Panc1 (cell line): Measurements from ENCODE around the gene E2F1. TPM values are rescaled to one million over a fixed set of nuclear protein-coding genes. Genes with fewer than 3 reads are reported as not detected.

Experiments used
- ATAC-seq: fragments of 200-7000 bp; cut with Tn5 transposase; 2 replicates; pipeline ENCODE4 v1.9.1; 2020; ENCODE audit warnings: mild to moderate bottlenecking, moderate library complexity
- BruUV-seq: library from RNA; stranded (reverse); fragments of 400-500 nt; replicated peaks from 2 replicates; lab custom pipeline; 2021; lab: Mats Ljungman, UMichigan
- CTCF ChIA-PET: fragments of 300-600 bp; sonication (Branson Sonifier 250); formaldehyde crosslinking; loops from one replicate; lab custom pipeline; 2022; ENCODE audit warnings: antibody characterized with exemption; lab: Charles Lee
- POLR2A ChIA-PET: fragments of 300-600 bp; sonication (Branson Sonifier 250); formaldehyde crosslinking; loops from one replicate; lab custom pipeline; 2022; ENCODE audit warnings: antibody characterized with exemption; lab: Charles Lee
- DNase-seq: peaks from one replicate; pipeline ENCODE4 v3.0.0-alpha.2; 2010; ENCODE audit warnings: low read depth, low spot score
- H3K27ac ChIP-seq: 2 replicates; pipeline ENCODE4 v1.5.1; 2011; ENCODE audit warnings: mild to moderate bottlenecking, low read length, inconsistent platforms
- H3K27me3 ChIP-seq: fragments of 200-500 bp; sonication (Bioruptor generic); 2 replicates; pipeline ENCODE4 v1.6.0; 2014; ENCODE audit warnings: low read length, inconsistent platforms; ENCODE audit not compliant: control insufficient read depth, insufficient read depth
- H3K36me3 ChIP-seq: fragments of 200-500 bp; sonication (Bioruptor generic); 2 replicates; pipeline ENCODE4 v1.5.1; 2014; ENCODE audit warnings: inconsistent platforms, mild to moderate bottlenecking, low read length, moderate library complexity; ENCODE audit not compliant: control insufficient read depth, insufficient read depth
- H3K4me1 ChIP-seq: 2 replicates; pipeline ENCODE4 v1.5.1; 2011; ENCODE audit warnings: inconsistent platforms, mild to moderate bottlenecking, low read length, moderate library complexity; ENCODE audit not compliant: control insufficient read depth, insufficient read depth
- H3K4me3 ChIP-seq, 2 experiments: 2 replicates each; pipeline ENCODE4 v1.5.1; 2011 to 2012; ENCODE audit warnings: low read depth in 2 of 2, low read length in 2 of 2, mild to moderate bottlenecking in 2 of 2, inconsistent platforms in 1 of 2, moderate library complexity in 1 of 2
- H3K9me3 ChIP-seq: fragments of 200-500 bp; sonication (Bioruptor generic); 2 replicates; pipeline ENCODE4 v1.5.1; 2014; ENCODE audit warnings: low read depth, mild to moderate bottlenecking, inconsistent platforms, low read length, moderate library complexity; ENCODE audit not compliant: control insufficient read depth, insufficient read depth
- POLR2AphosphoS5 ChIP-seq: IDR thresholded peaks from 2 replicates; pipeline ENCODE4 v1.6.1; 2012; ENCODE audit warnings: mild to moderate bottlenecking, low read depth, low read length, moderate library complexity
- SIN3A ChIP-seq: IDR thresholded peaks from 2 replicates; pipeline ENCODE4 v1.6.1; 2012; ENCODE audit warnings: low read depth, mild to moderate bottlenecking, low read length, moderate library complexity, borderline replicate concordance; ENCODE audit not compliant: insufficient read depth
- TCF7L2 ChIP-seq: IDR thresholded peaks from 2 replicates; pipeline ENCODE4 v1.6.1; 2011; ENCODE audit warnings: mild to moderate bottlenecking, low read depth, low read length, inconsistent platforms
- in situ Hi-C: cut with HindIII; loops from 2 replicates; pipeline ENCODE4 v1.10.0; 2016; ENCODE audit warnings: low sequenced_read_pairs, low pct_unique_long_range_greater_than_20kb
- intact Hi-C: fragments of 100-400 bp; cut with micrococcal nuclease; formaldehyde crosslinking; loops from one replicate; pipeline ENCODE4 v1.10.0; 2022; ENCODE audit not compliant: unreplicated experiment
- total RNA-seq: library from RNA; stranded (reverse); gene quantifications from one replicate; pipeline ENCODE4 v1.2.1, GENCODE V29; 2021; ENCODE audit not compliant: unreplicated experiment
- TF ChIP-seq, protein P1 (sequence below): fragments of 450-650 bp; IDR thresholded peaks from 2 replicates; pipeline ENCODE4 v1.5.1; 2017; ENCODE audit warnings: mild to moderate bottlenecking
- TF ChIP-seq, protein P2 (sequence below), 2 experiments: IDR thresholded peaks; 2 replicates each; pipeline ENCODE4 v1.6.1; 2011 to 2012; ENCODE audit warnings: low read depth in 2 of 2, control low read depth in 1 of 2, low read length in 1 of 2, mild to moderate bottlenecking in 1 of 2, moderate library complexity in 1 of 2; ENCODE audit not compliant: insufficient read depth in 1 of 2

Gene E2F1
- total RNA-seq, 1 experiment from 2014 or later, result 64.2 TPM

DNA sequence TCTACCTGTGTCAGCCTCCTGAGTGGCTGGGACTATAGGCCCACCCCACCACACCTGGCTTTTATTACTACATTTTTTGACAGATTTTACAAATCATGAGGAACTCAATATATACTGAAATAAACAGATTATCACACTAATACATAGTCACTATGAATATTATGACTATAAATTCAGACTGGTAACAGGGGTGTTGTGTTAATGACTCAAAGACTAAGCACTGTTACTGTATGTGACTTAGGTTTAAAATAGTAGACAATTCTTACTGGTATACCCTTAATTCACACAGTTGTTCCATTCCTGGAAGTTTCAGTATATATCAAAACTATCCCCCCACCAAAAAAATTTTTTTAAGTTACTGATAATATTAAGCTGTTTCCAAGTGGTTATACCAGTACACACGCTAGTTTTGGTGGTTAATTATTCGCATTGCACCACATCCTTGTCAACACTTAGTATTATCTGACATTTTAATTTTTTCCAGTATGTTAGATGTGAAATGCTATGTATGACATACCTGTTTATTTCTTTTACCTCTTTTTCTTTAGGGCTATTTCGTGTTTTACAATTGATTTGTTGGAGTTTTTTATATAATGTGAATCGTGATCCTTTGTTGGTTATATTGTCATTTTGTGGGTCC lies 58.5 kb downstream of the E2F1 start:
- TF ChIP-seq SIN3A (no peak), TCF7L2 (no peak)
- no TSS peak for BruUV-seq
- no peaks in the 10 kb centered on the region for H3K27me3 ChIP-seq
- ChIA-PET CTCF (no interaction called here), POLR2A (no interaction called here)
- H3K4me1 ChIP-seq, result no peaks in the 10 kb centered on the region
- intact Hi-C loops, result no loop called here
- in situ Hi-C loops, result no loop called here
- no peak overlapping the region for H3K27ac ChIP-seq
- no peaks in the 10 kb centered on the region; the same call in 1 of the 2 replicates for H3K36me3 ChIP-seq
- H3K4me3 ChIP-seq, result no peak overlapping the region
- no peaks in the 10 kb centered on the region for H3K9me3 ChIP-seq
- DNase-seq (no peak), ATAC-seq (no peak)

DNA sequence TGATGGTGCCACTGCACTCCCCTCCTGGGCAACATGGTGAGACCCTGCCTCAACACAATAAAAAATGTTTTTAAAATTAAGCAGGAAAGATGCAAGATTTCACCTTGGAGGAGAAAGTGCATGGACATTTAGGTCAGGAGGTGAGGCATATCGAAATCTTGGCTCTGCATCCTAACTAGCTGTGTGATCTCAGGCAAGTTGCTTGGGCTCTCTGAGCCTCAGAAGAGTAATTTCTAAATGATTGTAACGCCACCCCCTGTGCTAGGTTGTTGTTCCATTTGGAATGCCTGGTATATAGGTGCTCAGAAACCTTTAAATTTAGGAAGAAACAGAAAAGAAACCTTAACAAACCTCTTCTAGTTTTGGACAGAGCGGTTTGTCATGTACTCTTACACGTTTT lies 60.0 kb downstream of the E2F1 start:
- CTCF ChIA-PET, result no interaction called here
- no peak overlapping the region for H3K27ac ChIP-seq
- no peaks in the 10 kb centered on the region for H3K9me3 ChIP-seq
- H3K27me3 ChIP-seq, result no peaks in the 10 kb centered on the region
- POLR2A ChIA-PET, result no interaction called here
- ATAC-seq (no peak), DNase-seq (no peak)
- intact Hi-C loops, result no loop called here
- no peaks in the 10 kb centered on the region for H3K4me1 ChIP-seq
- no peaks in the 10 kb centered on the region; the same call in 1 of the 2 replicates for H3K36me3 ChIP-seq
- BruUV-seq, result no TSS peak
- H3K4me3 ChIP-seq, result no peak overlapping the region
- TF ChIP-seq, protein P1, sequence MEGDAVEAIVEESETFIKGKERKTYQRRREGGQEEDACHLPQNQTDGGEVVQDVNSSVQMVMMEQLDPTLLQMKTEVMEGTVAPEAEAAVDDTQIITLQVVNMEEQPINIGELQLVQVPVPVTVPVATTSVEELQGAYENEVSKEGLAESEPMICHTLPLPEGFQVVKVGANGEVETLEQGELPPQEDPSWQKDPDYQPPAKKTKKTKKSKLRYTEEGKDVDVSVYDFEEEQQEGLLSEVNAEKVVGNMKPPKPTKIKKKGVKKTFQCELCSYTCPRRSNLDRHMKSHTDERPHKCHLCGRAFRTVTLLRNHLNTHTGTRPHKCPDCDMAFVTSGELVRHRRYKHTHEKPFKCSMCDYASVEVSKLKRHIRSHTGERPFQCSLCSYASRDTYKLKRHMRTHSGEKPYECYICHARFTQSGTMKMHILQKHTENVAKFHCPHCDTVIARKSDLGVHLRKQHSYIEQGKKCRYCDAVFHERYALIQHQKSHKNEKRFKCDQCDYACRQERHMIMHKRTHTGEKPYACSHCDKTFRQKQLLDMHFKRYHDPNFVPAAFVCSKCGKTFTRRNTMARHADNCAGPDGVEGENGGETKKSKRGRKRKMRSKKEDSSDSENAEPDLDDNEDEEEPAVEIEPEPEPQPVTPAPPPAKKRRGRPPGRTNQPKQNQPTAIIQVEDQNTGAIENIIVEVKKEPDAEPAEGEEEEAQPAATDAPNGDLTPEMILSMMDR, result no peak
- TF ChIP-seq SIN3A (no peak), POLR2AphosphoS5 (no peak), TCF7L2 (no peak)
- TF ChIP-seq, protein P2, sequence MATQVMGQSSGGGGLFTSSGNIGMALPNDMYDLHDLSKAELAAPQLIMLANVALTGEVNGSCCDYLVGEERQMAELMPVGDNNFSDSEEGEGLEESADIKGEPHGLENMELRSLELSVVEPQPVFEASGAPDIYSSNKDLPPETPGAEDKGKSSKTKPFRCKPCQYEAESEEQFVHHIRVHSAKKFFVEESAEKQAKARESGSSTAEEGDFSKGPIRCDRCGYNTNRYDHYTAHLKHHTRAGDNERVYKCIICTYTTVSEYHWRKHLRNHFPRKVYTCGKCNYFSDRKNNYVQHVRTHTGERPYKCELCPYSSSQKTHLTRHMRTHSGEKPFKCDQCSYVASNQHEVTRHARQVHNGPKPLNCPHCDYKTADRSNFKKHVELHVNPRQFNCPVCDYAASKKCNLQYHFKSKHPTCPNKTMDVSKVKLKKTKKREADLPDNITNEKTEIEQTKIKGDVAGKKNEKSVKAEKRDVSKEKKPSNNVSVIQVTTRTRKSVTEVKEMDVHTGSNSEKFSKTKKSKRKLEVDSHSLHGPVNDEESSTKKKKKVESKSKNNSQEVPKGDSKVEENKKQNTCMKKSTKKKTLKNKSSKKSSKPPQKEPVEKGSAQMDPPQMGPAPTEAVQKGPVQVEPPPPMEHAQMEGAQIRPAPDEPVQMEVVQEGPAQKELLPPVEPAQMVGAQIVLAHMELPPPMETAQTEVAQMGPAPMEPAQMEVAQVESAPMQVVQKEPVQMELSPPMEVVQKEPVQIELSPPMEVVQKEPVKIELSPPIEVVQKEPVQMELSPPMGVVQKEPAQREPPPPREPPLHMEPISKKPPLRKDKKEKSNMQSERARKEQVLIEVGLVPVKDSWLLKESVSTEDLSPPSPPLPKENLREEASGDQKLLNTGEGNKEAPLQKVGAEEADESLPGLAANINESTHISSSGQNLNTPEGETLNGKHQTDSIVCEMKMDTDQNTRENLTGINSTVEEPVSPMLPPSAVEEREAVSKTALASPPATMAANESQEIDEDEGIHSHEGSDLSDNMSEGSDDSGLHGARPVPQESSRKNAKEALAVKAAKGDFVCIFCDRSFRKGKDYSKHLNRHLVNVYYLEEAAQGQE (IDR thresholded peaks at IDR 0.05; ENCODE audit: insufficient read depth in 1 of 2, low read depth in 2 of 2, low read length in 1 of 2), result no peak
- in situ Hi-C loops, result no loop called here

Other genes starting within 250 kb of the E2F1 start
- 12.0 TPM for gene SNTA1, start 242.6 kb downstream of the E2F1 start, total RNA-seq
- gene CBFA2T2, start 196.3 kb downstream of the E2F1 start, total RNA-seq, result 16.3 TPM
- gene C20orf144, start 24.1 kb downstream of the E2F1 start, total RNA-seq, result not detected
- gene ACTL10, start 19.4 kb downstream of the E2F1 start, total RNA-seq, result not detected
- gene NECAB3, start 12.0 kb downstream of the E2F1 start, total RNA-seq, result 46.4 TPM
- 12.0 TPM for gene PXMP4, start 33.9 kb upstream of the E2F1 start, total RNA-seq
- 7.7 TPM for gene ZNF341, start 45.6 kb upstream of the E2F1 start, total RNA-seq
- 87.5 TPM for gene CHMP4B, start 125.0 kb upstream of the E2F1 start, total RNA-seq